Large intestine (tissue), 3 donors: ENCODE measurements around the gene FGGY. TPM values are rescaled to one million over a fixed set of nuclear protein-coding genes. Genes with fewer than 3 reads are reported as not detected.

ENCODE experiments used
- DNase-seq, 2 donors: peaks; one replicate each; pipeline versions ENCODE4 v3.0.0 to v3.0.0-alpha.2; 2013
- H3K27ac ChIP-seq: one replicate; pipeline ENCODE4 v1.5.1; 2013; ENCODE audit warnings: low read length
- H3K27me3 ChIP-seq: 2 replicates; pipeline ENCODE4 v1.6.1; 2013; ENCODE audit warnings: low read length; ENCODE audit not compliant: control insufficient read depth, insufficient read depth
- H3K36me3 ChIP-seq: 2 replicates; pipeline ENCODE4 v1.6.1; 2013; ENCODE audit warnings: low read length; ENCODE audit not compliant: control insufficient read depth, insufficient read depth
- H3K4me1 ChIP-seq: one replicate; pipeline ENCODE4 v1.6.1; 2013; ENCODE audit warnings: low read length; ENCODE audit not compliant: control insufficient read depth, insufficient read depth
- H3K4me3 ChIP-seq: one replicate; pipeline ENCODE4 v1.5.1; 2013; ENCODE audit warnings: low read length
- H3K9me3 ChIP-seq: one replicate; pipeline ENCODE4 v1.6.1; 2013; ENCODE audit warnings: mild to moderate bottlenecking, low read depth, low read length, moderate library complexity; ENCODE audit not compliant: control insufficient read depth
- whole genome bisulfite sequencing: methylation state at CpG from one replicate; pipeline ENCODE4 v1.1.5; 2013; ENCODE audit warnings: low lambda C conversion rate; ENCODE audit not compliant: insufficient coverage; 5-methylcytosine and 5-hydroxymethylcytosine counted together
- polyA plus RNA-seq: library from polyadenylated mRNA; unstranded; fragments of 120-200 nt; gene quantifications from one replicate; pipeline ENCODE4 v1.2.1, GENCODE V29; 2013

The FGGY gene
- polyA plus RNA-seq, 1 donor = 17.5 TPM

- H3K4me1 ChIP-seq = peaks cover 10% of the 10 kb centered on the region
- no peak for DNase-seq
- no peaks in the 10 kb centered on the region for H3K9me3 ChIP-seq
- no peak overlapping the region for H3K4me3 ChIP-seq
- no CpG with 5 or more reads among the region's 3 CpGs for WGBS
- H3K27ac ChIP-seq = no peak overlapping the region
- H3K27me3 ChIP-seq = no peaks in the 10 kb centered on the region
- no peaks in the 10 kb centered on the region for H3K36me3 ChIP-seq
Measured at GRCh38 chr1:59685101-59685500, 388.2 kb downstream of the FGGY start.

- H3K4me3 ChIP-seq = no peak overlapping the region
- H3K27ac ChIP-seq = no peak overlapping the region
- no CpG with 5 or more reads among the region's 2 CpGs for WGBS
- H3K27me3 ChIP-seq = no peaks in the 10 kb centered on the region
- no peak for DNase-seq
- H3K36me3 ChIP-seq = no peaks in the 10 kb centered on the region
- H3K4me1 ChIP-seq = peaks cover 14% of the 10 kb centered on the region
- no peaks in the 10 kb centered on the region for H3K9me3 ChIP-seq
Measured at GRCh38 chr1:59685666-59686065, 388.8 kb downstream of the FGGY start.

- no peak for DNase-seq
- Histone ChIP-seq H3K27ac (no peak overlapping the region), H3K27me3 (no peaks in the 10 kb centered on the region), H3K9me3 (no peaks in the 10 kb centered on the region), H3K4me1 (peaks cover 19% of the 10 kb centered on the region), H3K36me3 (no peaks in the 10 kb centered on the region), H3K4me3 (no peak overlapping the region)
- WGBS = no CpG with 5 or more reads among the region's 3 CpGs
Measured at GRCh38 chr1:59686170-59686569, 389.3 kb downstream of the FGGY start.

- no peak for DNase-seq
- WGBS = no CpG with 5 or more reads among the region's 2 CpGs
- Histone ChIP-seq H3K9me3 (no peaks in the 10 kb centered on the region), H3K27ac (no peak overlapping the region), H3K4me3 (no peak overlapping the region), H3K4me1 (peaks cover 22% of the 10 kb centered on the region), H3K36me3 (no peaks in the 10 kb centered on the region), H3K27me3 (no peaks in the 10 kb centered on the region)
Measured at GRCh38 chr1:59686574-59686973, 389.7 kb downstream of the FGGY start.

GRCh38 chr1:59687081-59687480, 390.2 kb downstream of the FGGY start:
- no peak overlapping the region for H3K27ac ChIP-seq
- H3K36me3 ChIP-seq = no peaks in the 10 kb centered on the region
- no peak overlapping the region for H3K4me3 ChIP-seq
- no peaks in the 10 kb centered on the region for H3K9me3 ChIP-seq
- H3K4me1 ChIP-seq = peaks cover 22% of the 10 kb centered on the region
- no peak for DNase-seq
- no peaks in the 10 kb centered on the region for H3K27me3 ChIP-seq
- 80% methylated on average over 1 of the region's 2 CpGs for WGBS

- Histone ChIP-seq H3K9me3 (no peaks in the 10 kb centered on the region), H3K27me3 (no peaks in the 10 kb centered on the region), H3K4me3 (no peak overlapping the region), H3K36me3 (no peaks in the 10 kb centered on the region), H3K27ac (peak overlapping the region; percentile 92), H3K4me1 (peaks cover 22% of the 10 kb centered on the region)
- WGBS = 79% methylated on average over 2 of the region's 5 CpGs
- no peak for DNase-seq
Measured at GRCh38 chr1:59688976-59689375, 392.1 kb downstream of the FGGY start.

GRCh38 chr1:59689730-59690129, 392.8 kb downstream of the FGGY start:
- no peak overlapping the region for H3K4me3 ChIP-seq
- peaks cover 22% of the 10 kb centered on the region for H3K4me1 ChIP-seq
- H3K27me3 ChIP-seq = no peaks in the 10 kb centered on the region
- DNase-seq = peak in 1 of 2 donors; percentile 55
- no CpG with 5 or more reads among the region's 1 CpG for WGBS
- no peaks in the 10 kb centered on the region for H3K36me3 ChIP-seq
- peak overlapping the region; percentile 92 for H3K27ac ChIP-seq
- no peaks in the 10 kb centered on the region for H3K9me3 ChIP-seq

GRCh38 chr1:59690171-59690930, 393.5 kb downstream of the FGGY start:
- WGBS = 60% methylated on average over 1 of the region's 7 CpGs
- DNase-seq = peak; percentile 79 to 89
- Histone ChIP-seq H3K27me3 (no peaks in the 10 kb centered on the region), H3K36me3 (no peaks in the 10 kb centered on the region), H3K4me1 (peaks cover 22% of the 10 kb centered on the region), H3K27ac (peak overlapping the region; percentile 92), H3K4me3 (no peak overlapping the region), H3K9me3 (no peaks in the 10 kb centered on the region)

- Histone ChIP-seq H3K9me3 (no peaks in the 10 kb centered on the region), H3K4me1 (peaks cover 22% of the 10 kb centered on the region), H3K4me3 (no peak overlapping the region), H3K36me3 (no peaks in the 10 kb centered on the region), H3K27me3 (no peaks in the 10 kb centered on the region), H3K27ac (peak overlapping the region; percentile 92)
- no peak for DNase-seq
- WGBS = no CpG with 5 or more reads among the region's 4 CpGs
Measured at GRCh38 chr1:59691261-59691660, 394.4 kb downstream of the FGGY start.

- no CpG with 5 or more reads among the region's 5 CpGs for WGBS
- Histone ChIP-seq H3K27me3 (no peaks in the 10 kb centered on the region), H3K27ac (no peak overlapping the region), H3K4me1 (peaks cover 32% of the 10 kb centered on the region), H3K9me3 (no peaks in the 10 kb centered on the region), H3K4me3 (no peak overlapping the region), H3K36me3 (no peaks in the 10 kb centered on the region)
- peak; percentile 60 to 80 for DNase-seq
Measured at GRCh38 chr1:59692591-59692990, 395.7 kb downstream of the FGGY start.

- Histone ChIP-seq H3K4me3 (no peak overlapping the region), H3K27ac (no peak overlapping the region), H3K36me3 (no peaks in the 10 kb centered on the region), H3K9me3 (no peaks in the 10 kb centered on the region), H3K4me1 (peaks cover 36% of the 10 kb centered on the region), H3K27me3 (no peaks in the 10 kb centered on the region)
- no peak for DNase-seq
- 96% methylated on average over 3 of the region's 5 CpGs for WGBS
Measured at GRCh38 chr1:59693406-59693805, 396.5 kb downstream of the FGGY start.
